ENCODE data around the gene SSNA1.

Gene SSNA1

GRCh38 chr9:137167277-137167746 lies 21.2 kb upstream of the SSNA1 start:
- peak in 17 of 58 donors; percentile 19 to 69 (median 37) for DNase-seq

- peak in 6 of 58 donors; percentile 27 to 71 (median 42) for DNase-seq
Observed at GRCh38 chr9:137167747-137168572, 20.5 kb upstream of the SSNA1 start.

- peak in 17 of 58 donors; percentile 24 to 72 (median 46) for DNase-seq
Observed at GRCh38 chr9:137168573-137168903, 19.9 kb upstream of the SSNA1 start.

- peak in 32 of 58 donors; percentile 17 to 78 (median 48) for DNase-seq
Observed at GRCh38 chr9:137168904-137169856, 19.3 kb upstream of the SSNA1 start.

GRCh38 chr9:137169896-137170358 lies 18.5 kb upstream of the SSNA1 start, which contains the start of gene LRRC26:
TSS of gene LRRC26 (minus strand) at chr9:137170051. CDS start at chr9:137169943, 108 bp downstream.
- DNase-seq: no peak

DNA sequence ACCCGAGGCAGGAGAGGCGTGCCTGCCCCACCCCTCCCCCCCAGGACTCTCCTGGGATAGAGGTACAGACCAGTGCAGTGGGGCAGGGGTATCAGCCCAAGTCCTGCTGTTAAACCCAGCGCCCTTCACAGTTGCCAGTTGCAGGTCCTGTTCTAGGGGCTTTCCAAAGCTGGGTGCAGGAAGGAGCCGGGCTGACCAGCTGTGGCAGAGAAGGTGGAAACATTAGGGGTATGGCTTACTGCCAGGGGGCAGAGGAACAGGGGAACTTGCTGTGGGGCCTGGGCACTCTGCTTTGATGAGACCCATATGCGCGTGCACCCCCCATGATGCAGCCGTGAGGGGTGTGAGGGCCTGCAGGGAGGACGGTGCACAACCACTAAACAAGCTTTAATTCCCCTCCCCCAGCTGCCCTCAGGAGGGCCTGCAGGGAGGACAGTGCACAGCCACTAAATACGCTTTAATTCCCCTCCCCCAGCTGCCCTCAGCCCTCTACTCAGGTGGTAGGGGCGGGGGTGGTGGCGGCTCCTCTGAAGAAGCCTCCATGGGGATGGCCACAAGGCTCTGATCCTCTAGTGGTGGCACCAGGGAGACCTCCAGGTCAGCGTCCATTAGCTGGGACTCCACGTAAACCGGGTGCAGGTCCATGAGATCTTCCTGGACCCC lies 17.9 kb upstream of the SSNA1 start:
- DNase-seq: no peak

DNA sequence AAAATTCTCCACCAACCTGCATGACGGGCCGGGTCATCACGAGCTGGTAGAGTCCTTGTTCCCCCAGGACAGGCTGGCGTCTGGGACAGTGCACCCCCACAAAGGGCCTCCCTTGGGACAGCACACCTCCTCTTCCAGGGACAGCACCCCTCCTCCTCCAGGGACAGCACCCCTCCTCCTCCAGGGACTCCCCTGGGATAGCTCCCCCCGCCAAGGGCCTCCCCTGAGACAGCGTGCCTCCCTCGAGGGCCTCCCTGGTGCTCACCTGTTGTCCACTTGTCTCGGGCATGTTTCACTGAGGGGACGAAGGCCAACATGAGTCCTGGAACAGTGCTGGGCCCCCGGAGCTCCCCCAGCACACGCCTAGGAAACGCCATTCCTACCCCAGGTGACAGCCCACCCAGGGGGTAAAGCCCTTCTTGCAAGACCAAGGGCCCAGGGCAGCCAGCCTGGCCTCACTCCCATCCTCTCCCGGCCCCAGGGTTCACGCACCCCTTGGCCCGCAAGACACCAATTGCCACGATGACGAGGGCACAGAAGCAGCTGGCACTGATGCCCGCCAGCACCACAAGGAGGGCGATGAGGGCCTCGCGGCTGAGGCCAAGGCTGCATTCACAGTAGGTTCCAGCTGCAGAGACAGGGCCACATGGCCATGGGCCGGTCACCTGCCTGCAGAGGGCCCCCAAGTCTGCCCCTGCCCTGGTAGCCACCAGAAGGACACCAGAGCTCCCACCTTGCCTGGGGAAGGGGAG lies 17.2 kb upstream of the SSNA1 start:
- no peak for DNase-seq

DNA sequence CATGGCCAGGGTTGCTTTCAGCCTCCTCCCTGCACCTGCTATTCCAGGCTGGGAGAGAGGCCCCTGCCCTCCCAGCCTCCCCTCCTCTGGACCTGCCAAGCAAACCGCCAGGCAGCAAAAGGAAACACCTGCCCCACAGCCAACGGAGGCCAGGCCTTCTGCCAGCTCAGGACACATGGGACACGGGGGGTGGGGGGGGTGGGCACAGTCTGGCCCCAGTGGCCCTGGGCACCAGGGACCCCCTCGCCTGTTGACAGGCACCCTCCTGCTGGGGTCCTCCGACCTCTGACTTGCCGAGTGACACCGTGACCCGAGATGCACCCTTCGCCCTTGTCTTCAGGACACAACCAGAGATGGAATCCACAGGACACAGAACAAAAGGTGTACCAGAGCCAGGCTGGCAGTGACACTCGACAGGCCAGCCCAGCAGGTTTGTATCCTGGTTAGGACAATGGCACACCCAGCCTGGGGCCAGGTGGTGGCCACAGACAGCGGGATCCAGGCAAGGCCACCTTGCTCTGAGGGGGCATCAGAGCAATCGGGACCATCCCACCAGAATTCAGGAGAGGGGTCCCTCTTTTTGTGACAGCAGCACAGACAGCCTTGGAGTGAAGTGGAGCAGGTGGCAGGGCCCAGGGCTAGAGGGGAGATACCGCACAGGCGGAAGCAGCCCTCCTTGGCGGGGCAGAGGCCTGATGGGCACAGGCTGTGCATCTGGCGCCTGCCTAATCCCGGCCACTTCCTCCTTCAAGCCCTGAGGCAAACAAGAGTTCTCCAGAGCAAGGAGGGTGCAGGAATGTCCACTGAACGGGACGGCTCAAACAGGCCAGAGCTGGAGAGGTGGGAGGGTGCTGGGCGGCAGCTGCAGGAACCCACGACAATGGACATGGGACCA lies 15.3 kb upstream of the SSNA1 start:
- no peak for DNase-seq

DNA sequence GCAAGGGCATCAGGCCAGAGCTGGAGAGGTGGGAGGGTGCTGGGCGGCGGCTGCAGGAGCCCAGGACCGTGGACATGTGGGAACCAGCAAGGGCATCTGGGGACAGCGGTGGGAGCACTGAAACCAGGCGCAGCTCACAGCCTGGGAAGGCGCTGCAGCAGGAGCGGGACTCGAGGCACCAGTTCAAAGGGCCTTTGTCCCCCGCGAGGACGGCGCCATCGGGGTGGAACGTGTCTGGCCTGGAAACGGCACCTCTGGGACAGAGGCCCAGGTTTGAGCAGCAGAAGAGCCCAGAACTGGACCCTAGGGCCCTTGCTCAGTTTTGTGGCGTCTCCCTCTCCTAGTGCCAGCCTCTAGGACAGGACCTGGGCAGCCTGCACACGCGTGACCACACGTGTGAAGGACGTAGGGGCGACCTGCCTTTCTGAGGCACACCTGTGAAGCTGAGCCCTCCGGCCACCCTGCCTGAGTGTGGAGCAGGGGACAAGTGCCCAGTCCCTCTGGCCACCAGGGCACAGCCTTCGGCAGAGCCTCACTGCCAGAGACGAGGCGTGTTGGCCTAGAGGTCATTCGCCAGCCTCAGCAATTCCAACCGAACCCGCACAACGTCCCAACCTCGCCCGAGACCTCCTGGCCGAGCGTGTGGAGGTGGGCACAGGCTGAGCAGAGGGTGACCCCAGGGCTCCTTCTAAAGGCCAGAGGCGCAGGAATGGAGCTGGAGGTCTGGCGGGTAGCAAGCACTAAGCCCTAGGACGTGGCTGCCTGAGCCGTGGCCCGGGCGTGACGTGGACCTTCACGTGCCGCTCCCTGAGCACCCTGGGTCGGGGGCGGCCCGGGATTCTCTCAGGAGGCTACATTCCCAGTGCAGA lies 14.4 kb upstream of the SSNA1 start:
- peak in 2 of 58 donors; percentile 18 to 33 for DNase-seq

DNA sequence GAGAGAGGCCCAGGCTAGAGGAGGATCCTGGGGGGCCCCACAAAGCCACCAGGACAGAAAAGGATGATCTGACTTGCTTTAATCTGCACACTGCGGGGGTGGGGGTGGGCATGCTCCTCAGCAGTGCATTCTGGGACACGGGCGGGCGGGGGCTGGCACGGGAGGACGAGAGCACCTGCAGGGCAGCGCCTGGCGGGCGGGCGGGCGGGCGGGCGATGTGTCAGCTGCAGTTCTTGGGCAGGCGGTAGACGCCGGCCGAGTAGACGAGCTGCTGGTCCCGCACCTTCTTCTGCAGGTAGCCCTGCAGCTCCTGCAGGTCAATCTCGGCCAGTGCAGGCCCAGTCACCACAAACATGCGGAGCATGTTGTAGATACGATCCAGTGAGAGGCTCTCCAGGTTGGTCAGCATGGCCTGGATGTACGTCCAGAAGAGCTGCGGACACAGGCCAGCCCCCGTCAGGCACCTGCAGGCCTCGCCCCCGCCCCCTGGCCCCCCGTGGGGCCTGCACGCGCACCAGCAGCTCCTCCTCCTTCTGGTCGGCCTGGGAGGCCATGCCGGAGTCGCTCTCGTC lies 13.7 kb upstream of the SSNA1 start:
- DNase-seq: no peak

DNA sequence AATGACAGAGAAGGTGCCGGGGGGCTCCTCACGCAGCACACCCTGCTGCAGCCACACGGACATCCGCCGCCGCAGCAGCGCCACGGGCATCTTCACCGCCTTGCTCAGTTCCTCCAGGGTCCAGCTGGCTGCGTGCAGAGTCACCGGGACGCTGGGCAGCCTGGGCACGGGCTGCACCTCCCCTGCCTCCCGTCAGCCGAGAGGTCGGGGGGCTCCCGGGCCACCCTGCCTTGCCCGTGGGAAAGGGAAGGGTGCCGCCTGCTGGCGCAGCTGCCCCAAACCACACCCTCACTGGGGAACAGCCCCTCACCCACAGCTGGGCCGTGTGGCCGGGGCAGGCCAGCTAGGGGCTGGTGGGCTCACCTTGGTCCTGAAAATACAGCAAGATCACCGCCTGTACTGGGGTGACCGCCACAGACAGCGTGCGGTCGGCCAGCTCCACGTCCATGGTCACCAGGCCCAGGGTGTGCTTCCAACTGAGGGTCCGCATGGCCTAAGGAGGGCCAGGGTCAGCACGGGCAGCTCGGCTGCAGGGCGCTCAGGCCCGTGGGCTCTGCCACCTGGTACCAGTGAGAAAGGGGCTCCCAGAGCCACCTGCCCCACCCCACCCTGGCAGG lies 13.0 kb upstream of the SSNA1 start:
- DNase-seq: no peak

DNA sequence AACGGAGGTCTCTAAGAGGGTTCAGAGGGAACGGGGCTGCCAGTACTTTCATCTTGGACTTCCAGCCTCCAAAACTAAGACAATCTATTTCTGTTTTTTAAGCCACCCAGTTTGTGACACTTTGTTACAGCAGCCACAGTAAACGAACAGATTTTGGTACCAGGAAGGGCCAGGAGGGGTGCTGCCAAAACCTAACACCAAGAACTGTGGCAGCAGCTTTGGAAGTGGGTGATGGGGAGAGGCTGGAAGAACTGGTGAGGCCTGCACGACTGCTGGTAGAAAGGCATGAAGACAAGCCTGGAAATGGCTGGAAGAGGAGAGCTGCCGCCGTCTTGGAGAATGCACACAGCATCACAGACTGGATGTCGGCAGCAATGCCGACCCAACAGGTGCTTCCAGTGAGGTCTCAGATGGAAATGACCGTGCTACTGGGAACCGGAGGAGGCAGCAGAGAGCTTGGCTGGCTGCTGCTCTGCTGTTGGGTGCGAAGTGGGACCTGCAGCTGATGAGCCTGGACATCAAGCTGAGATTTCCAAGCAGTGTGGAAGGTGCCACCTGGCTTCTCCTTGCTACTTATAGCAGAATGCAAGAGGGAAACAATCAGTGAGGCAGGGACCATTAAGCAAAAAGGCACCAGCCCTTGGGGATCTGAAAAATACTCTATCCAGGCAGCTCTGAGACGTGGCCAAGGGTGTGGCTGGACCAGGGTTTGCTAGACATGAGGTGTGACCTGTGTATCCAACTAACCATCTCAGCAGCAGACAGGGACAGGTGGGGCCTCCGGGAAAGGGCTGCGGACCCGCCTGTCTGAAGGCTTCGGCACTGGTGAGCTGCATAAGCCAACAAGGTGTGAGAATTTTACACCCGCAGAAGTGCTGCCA lies 11.9 kb upstream of the SSNA1 start:
- peak in 12 of 58 donors; percentile 15 to 62 (median 25) for DNase-seq

- no peak for DNase-seq
Observed at GRCh38 chr9:137178201-137178938, 10.1 kb upstream of the SSNA1 start.

DNA sequence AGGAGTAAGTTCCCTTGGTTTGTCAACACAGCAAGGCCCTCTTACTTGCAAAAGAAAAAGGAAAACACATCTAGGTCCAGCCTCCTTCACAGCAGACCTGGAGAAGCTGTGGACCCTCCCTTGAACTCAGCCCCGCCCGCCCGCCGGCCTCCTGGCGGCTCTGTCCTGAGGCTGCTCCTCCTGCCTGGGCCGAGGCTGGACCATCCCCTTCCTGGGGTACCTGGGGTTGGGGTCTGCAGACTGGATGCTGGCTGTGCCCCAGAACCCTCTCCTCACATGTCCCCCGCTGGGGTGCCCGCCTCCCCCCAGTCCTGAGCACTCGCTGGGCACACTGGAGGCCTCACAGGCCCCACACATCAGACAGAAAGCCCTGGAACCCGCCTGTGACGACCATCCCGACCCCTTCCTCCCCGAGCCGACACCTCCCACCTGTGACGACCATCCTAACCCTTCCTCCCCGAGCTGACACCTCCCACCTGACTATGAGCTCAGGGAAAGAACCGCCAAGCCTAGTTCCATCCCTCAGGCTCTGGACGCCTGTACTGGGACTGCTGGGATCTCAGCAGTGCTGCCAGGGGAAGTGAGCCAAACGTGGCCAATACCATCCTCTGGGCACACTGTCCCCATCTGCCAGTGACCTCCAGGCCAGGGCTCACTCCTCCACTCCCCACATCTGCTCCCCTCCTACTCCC lies 9.4 kb upstream of the SSNA1 start:
- no peak for DNase-seq

GRCh38 chr9:137179761-137180160 lies 8.7 kb upstream of the SSNA1 start:
- no peak for DNase-seq

Measured in anterior cingulate cortex (tissue), 58 donors.